Measurements from ENCODE around the gene COX14.

DNA sequence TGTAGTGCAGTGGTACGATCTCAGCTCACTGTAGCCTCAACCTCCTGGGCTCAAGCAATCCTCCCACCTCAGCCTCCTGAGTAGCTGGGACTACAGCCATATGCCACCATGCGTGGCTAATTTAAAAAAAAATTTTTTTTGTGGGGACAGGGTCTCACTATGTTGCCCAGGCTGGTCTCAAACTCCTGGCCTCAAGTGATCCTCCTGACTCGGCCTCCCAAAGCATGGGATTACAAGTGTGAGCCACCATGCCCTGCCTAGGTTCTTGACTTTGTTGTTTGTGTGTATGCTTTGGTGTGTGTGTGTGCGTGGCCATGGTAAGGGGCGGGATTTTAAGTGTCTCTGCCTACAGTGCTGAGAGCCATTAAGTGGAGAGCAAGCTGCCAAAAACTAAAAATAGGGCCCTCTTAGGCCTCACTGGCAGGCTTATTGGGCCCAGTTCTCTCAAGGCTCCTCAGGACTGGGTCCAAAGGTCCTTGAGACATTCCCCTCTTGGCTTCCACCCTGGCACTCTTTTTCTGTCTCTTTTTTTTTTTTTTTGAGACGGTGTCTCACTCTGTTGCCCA lies 5.1 kb downstream of the COX14 start:
- TF ChIP-seq, protein P1, sequence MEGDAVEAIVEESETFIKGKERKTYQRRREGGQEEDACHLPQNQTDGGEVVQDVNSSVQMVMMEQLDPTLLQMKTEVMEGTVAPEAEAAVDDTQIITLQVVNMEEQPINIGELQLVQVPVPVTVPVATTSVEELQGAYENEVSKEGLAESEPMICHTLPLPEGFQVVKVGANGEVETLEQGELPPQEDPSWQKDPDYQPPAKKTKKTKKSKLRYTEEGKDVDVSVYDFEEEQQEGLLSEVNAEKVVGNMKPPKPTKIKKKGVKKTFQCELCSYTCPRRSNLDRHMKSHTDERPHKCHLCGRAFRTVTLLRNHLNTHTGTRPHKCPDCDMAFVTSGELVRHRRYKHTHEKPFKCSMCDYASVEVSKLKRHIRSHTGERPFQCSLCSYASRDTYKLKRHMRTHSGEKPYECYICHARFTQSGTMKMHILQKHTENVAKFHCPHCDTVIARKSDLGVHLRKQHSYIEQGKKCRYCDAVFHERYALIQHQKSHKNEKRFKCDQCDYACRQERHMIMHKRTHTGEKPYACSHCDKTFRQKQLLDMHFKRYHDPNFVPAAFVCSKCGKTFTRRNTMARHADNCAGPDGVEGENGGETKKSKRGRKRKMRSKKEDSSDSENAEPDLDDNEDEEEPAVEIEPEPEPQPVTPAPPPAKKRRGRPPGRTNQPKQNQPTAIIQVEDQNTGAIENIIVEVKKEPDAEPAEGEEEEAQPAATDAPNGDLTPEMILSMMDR (IDR thresholded peaks at IDR 0.05), result no peak
- TF ChIP-seq POLR2A (IDR thresholded peaks at IDR 0.05), result no peak

All from thyroid gland (tissue), 4 donors.